COLO668 (cell line): ENCODE measurements around the gene METTL26.

Experiments
- DNase-seq: peaks from one replicate; lab custom pipeline; 2025; ENCODE audit not compliant: unreplicated experiment; lab: John Stamatoyannopoulos, UW

Gene METTL26

GRCh38 chr16:636206-637080, at the start of gene METTL26:
Gene METTL26 (minus strand): TSS chr16:636305. CDS start chr16:636290, 15 bp downstream.
- DNase-seq: peak; percentile 96

GRCh38 chr16:684961-685696, 49.0 kb upstream of the METTL26 start:
- DNase-seq: peak; percentile 95

- peak; percentile 99 for DNase-seq
Observed at GRCh38 chr16:684071-684794, 48.1 kb upstream of the METTL26 start, which contains the start of gene JMJD8. Gene JMJD8 (minus strand): TSS chr16:684334. CDS start chr16:684319, 15 bp downstream.

- DNase-seq: peak; percentile 48
Observed at GRCh38 chr16:683396-684070, 47.4 kb upstream of the METTL26 start.

GRCh38 chr16:682493-683395, 46.6 kb upstream of the METTL26 start:
- no peak for DNase-seq

GRCh38 chr16:681746-682427, 45.8 kb upstream of the METTL26 start:
- peak; percentile 50 for DNase-seq

- DNase-seq: peak; percentile 66
Observed at GRCh38 chr16:680967-681745, 45.1 kb upstream of the METTL26 start.

GRCh38 chr16:680625-680945, 44.5 kb upstream of the METTL26 start:
- no peak for DNase-seq

- peak; percentile 89 for DNase-seq
Observed at GRCh38 chr16:679814-680624, 43.9 kb upstream of the METTL26 start, which contains the start of gene STUB1. Gene STUB1 (plus strand): TSS chr16:680410. CDS start chr16:680526, 116 bp downstream.

GRCh38 chr16:678858-679813, 43.0 kb upstream of the METTL26 start:
- DNase-seq: peak; percentile 82

- peak; percentile 16 for DNase-seq
Observed at GRCh38 chr16:678209-678857, 42.2 kb upstream of the METTL26 start.

- DNase-seq: peak; percentile 72
Observed at GRCh38 chr16:677316-678190, 41.4 kb upstream of the METTL26 start.

GRCh38 chr16:676913-677312, 40.8 kb upstream of the METTL26 start:
- DNase-seq: peak; percentile 95

GRCh38 chr16:676565-676902, 40.4 kb upstream of the METTL26 start:
- no peak for DNase-seq
